ENCODE data around the gene PTGFRN. TPM values are rescaled to one million over a fixed set of nuclear protein-coding genes. Genes with fewer than 3 reads are reported as not detected.

PTGFRN gene
- polyA plus RNA-seq, 1 donor (not counting 4 experiments of a cell fraction or from before 2014, with no cell fraction given): 177 TPM

- TF ChIP-seq CTCF (optimal IDR thresholded peaks at IDR 0.05 in 1 of 3, IDR thresholded peaks at IDR 0.05 in 1 of 3, conservative IDR thresholded peaks at IDR 0.05 in 1 of 3; ENCODE audit: extremely low read depth in 1 of 3, insufficient read depth in 2 of 3, low read length in 3 of 3): no peak
- no peak for TF ChIP-seq EZH2 (IDR thresholded peaks at IDR 0.05; ENCODE audit: low read length)
- Histone ChIP-seq H3K27me3 (ENCODE audit: control insufficient read depth, extremely low read depth, insufficient read depth, low read length) (no peaks in the 10 kb centered on the region), H3K79me2 (ENCODE audit: control insufficient read depth, insufficient read depth, low read length) (peaks cover 6% of the 10 kb centered on the region), H3K9me3 (ENCODE audit: control insufficient read depth, low read depth, low read length) (no peaks in the 10 kb centered on the region), H3K9ac (ENCODE audit: control insufficient read depth, extremely low read depth, insufficient read depth, low read length) (no peak overlapping the region), H3K9me1 (ENCODE audit: control insufficient read depth, extremely low read depth, insufficient read depth, low read length) (no peaks in the 10 kb centered on the region), H3K4me1 (ENCODE audit: control insufficient read depth, extremely low read depth, insufficient read depth, low read length) (peaks cover 56% of the 10 kb centered on the region), H2AFZ (ENCODE audit: control insufficient read depth, low read length) (no peak overlapping the region), H4K20me1 (ENCODE audit: control insufficient read depth, extremely low read depth, insufficient read depth, low read length) (no peaks in the 10 kb centered on the region), H3K36me3 (ENCODE audit: control insufficient read depth in 2 of 2, extremely low read depth in 1 of 2, insufficient read depth in 2 of 2, low read length in 2 of 2) (no peaks in the 10 kb centered on the region), H3K4me2 (ENCODE audit: control insufficient read depth, extremely low read depth, insufficient read depth, low read depth, low read length) (no peak overlapping the region), H3K4me3 (ENCODE audit: control insufficient read depth in 2 of 3, extremely low read depth in 1 of 3, insufficient read depth in 2 of 3, low read depth in 1 of 3, low read length in 3 of 3) (no peak overlapping the region), H3K27ac (ENCODE audit: control insufficient read depth, insufficient read depth, low read length) (no peak overlapping the region)
- FAIRE-seq (peak; percentile 58), DNase-seq (ENCODE audit: low read depth, low spot score) (no peak)
- dilution Hi-C loops (cut with MboI; ENCODE audit: extremely low pct_ligation_motif_present, low sequenced_read_pairs): no loop called here
These were observed 4.9 kb upstream of the PTGFRN start for GRCh38 chr1:116904791-116905320.

GRCh38 chr1:116906812-116907211, 2.9 kb upstream of the PTGFRN start:
- H3K9me3 ChIP-seq (ENCODE audit: control insufficient read depth, low read depth, low read length): no peaks in the 10 kb centered on the region
- dilution Hi-C loops (cut with MboI; ENCODE audit: extremely low pct_ligation_motif_present, low sequenced_read_pairs): no loop called here
- no peaks in the 10 kb centered on the region for H3K9me1 ChIP-seq (ENCODE audit: control insufficient read depth, extremely low read depth, insufficient read depth, low read length)
- peaks cover 63% of the 10 kb centered on the region for H3K4me1 ChIP-seq (ENCODE audit: control insufficient read depth, extremely low read depth, insufficient read depth, low read length)
- H3K79me2 ChIP-seq (ENCODE audit: control insufficient read depth, insufficient read depth, low read length): peaks cover 25% of the 10 kb centered on the region
- no peaks in the 10 kb centered on the region for H3K36me3 ChIP-seq (ENCODE audit: control insufficient read depth in 2 of 2, extremely low read depth in 1 of 2, insufficient read depth in 2 of 2, low read length in 2 of 2)
- peak overlapping the region; percentile 69 for H3K4me2 ChIP-seq (ENCODE audit: control insufficient read depth, extremely low read depth, insufficient read depth, low read depth, low read length)
- FAIRE-seq (peak; percentile 91), DNase-seq (ENCODE audit: low read depth, low spot score) (peak; percentile 81)
- no peaks in the 10 kb centered on the region for H3K27me3 ChIP-seq (ENCODE audit: control insufficient read depth, extremely low read depth, insufficient read depth, low read length)
- no peaks in the 10 kb centered on the region for H4K20me1 ChIP-seq (ENCODE audit: control insufficient read depth, extremely low read depth, insufficient read depth, low read length)
- H3K4me3 ChIP-seq (ENCODE audit: control insufficient read depth in 2 of 3, extremely low read depth in 1 of 3, insufficient read depth in 2 of 3, low read depth in 1 of 3, low read length in 3 of 3): no peak overlapping the region
- TF ChIP-seq CTCF (optimal IDR thresholded peaks at IDR 0.05 in 1 of 3, IDR thresholded peaks at IDR 0.05 in 1 of 3, conservative IDR thresholded peaks at IDR 0.05 in 1 of 3; ENCODE audit: extremely low read depth in 1 of 3, insufficient read depth in 2 of 3, low read length in 3 of 3): no peak
- TF ChIP-seq EZH2 (IDR thresholded peaks at IDR 0.05; ENCODE audit: low read length): no peak
- H3K9ac ChIP-seq (ENCODE audit: control insufficient read depth, extremely low read depth, insufficient read depth, low read length): peak overlapping the region; percentile 60
- H3K27ac ChIP-seq (ENCODE audit: control insufficient read depth, insufficient read depth, low read length): peak overlapping the region; percentile 91
- peak overlapping the region; percentile 8 for H2AFZ ChIP-seq (ENCODE audit: control insufficient read depth, low read length)

Measured in keratinocyte (primary cell).